Lower leg skin (tissue), 3 donors: ENCODE data around the gene COX7B2.

ENCODE experiments used
- POLR2A ChIP-seq, 2 donors: fragments of 450-650 bp; IDR thresholded peaks; one replicate each; pipeline ENCODE4 v1.6.1; 2016 to 2017; ENCODE audit warnings: antibody characterized with exemption in 2 of 2, mild to moderate bottlenecking in 1 of 2, moderate library complexity in 1 of 2
- TF ChIP-seq, protein P1 (sequence below), 3 donors: fragments of 450-650 bp; IDR thresholded peaks; one replicate each; pipeline ENCODE4 v1.5.1; 2016; ENCODE audit warnings: antibody characterized with exemption in 3 of 3, mild to moderate bottlenecking in 3 of 3, moderate library complexity in 2 of 3

DNA sequence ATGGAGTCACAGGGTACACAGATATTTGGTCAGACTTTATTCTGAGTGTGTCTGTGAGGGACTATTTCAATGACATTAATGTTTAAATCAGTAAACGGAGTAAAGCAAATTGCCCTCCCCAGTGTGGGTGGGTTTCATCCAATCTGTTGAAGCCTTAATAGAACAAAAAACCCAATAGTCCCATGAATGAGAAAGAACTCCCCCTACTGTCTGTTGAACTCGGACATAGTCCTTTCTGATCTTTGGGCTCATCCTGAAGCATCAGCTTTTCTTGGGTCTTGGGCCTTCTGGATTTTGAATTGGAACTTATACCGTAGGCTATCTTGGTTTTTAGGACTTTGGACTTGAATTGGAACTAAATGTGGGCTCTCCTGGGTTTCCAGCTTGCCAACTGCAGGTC lies 193.6 kb downstream of the COX7B2 start:
- TF ChIP-seq POLR2A (IDR thresholded peaks at IDR 0.05) = no peak
- TF ChIP-seq, protein P1, sequence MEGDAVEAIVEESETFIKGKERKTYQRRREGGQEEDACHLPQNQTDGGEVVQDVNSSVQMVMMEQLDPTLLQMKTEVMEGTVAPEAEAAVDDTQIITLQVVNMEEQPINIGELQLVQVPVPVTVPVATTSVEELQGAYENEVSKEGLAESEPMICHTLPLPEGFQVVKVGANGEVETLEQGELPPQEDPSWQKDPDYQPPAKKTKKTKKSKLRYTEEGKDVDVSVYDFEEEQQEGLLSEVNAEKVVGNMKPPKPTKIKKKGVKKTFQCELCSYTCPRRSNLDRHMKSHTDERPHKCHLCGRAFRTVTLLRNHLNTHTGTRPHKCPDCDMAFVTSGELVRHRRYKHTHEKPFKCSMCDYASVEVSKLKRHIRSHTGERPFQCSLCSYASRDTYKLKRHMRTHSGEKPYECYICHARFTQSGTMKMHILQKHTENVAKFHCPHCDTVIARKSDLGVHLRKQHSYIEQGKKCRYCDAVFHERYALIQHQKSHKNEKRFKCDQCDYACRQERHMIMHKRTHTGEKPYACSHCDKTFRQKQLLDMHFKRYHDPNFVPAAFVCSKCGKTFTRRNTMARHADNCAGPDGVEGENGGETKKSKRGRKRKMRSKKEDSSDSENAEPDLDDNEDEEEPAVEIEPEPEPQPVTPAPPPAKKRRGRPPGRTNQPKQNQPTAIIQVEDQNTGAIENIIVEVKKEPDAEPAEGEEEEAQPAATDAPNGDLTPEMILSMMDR (IDR thresholded peaks at IDR 0.05) = no peak
